ENCODE measurements around the gene TRIM44. TPM values are rescaled to one million over a fixed set of nuclear protein-coding genes. Genes with fewer than 3 reads are reported as not detected.
"Not testable (repeated sequence)": the region's sequence is repeated elsewhere in the genome, so short reads cannot be mapped to it uniquely, and the experiment has no call there.

The TRIM44 gene
- total and polyA plus RNA-seq, 2 donors (not counting 3 experiments of a cell fraction or from before 2014, with no cell fraction given): 31.7 to 72.0 TPM

DNA sequence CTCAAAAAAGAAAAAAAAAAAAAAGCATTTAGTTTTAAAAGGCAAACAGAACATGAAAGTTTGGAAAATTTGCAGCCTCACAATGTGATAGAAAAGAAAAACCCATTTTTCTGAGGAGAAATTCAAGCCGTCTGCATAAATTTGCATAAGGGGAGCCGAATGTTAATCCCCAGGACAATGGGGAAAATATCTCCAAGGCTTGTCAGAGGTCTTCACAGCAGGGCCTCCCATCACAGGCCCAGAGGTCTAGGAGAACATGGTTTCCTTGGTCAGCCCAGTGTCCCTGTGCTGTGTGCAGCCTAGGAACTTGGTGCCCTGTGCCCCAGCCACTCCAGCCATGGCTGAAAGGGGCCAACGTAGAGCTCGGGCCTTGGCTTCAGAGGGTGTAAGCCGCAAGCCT lies 109.1 kb downstream of the TRIM44 start:
- Histone ChIP-seq H3K36me3 (ENCODE audit: control insufficient read depth in 2 of 2, extremely low read depth in 1 of 2, insufficient read depth in 2 of 2, low read length in 2 of 2) (no peaks in the 10 kb centered on the region), H3K27me3 (ENCODE audit: control insufficient read depth in 2 of 2, insufficient read depth in 2 of 2, low read length in 2 of 2) (no peaks in the 10 kb centered on the region), H3K4me2 (ENCODE audit: insufficient read depth, low read length) (no peak overlapping the region), H3K27ac (ENCODE audit: insufficient read depth, low read depth, low read length) (no peak overlapping the region), H3K4me1 (ENCODE audit: control insufficient read depth, extremely low read depth, insufficient read depth, low read length) (no peaks in the 10 kb centered on the region), H3K4me3 (replicated peaks in 1 of 3; ENCODE audit: insufficient read depth in 1 of 3, low read depth in 1 of 3, low read length in 3 of 3) (no peak overlapping the region), H4K20me1 (replicated peaks; ENCODE audit: control insufficient read depth, extremely low read depth, insufficient read depth, low read length) (no peaks in the 10 kb centered on the region), H3K9me1 (replicated peaks; ENCODE audit: control insufficient read depth, extremely low read depth, insufficient read depth, low read length) (peaks cover 3% of the 10 kb centered on the region), H2AFZ (ENCODE audit: low read depth, low read length) (no peak overlapping the region), H3K79me2 (ENCODE audit: control insufficient read depth, insufficient read depth, low read length) (no peaks in the 10 kb centered on the region), H3K9ac (replicated peaks; ENCODE audit: extremely low read depth, insufficient read depth, low read length) (no peak overlapping the region), H3K9me3 (replicated peaks; ENCODE audit: control insufficient read depth, insufficient read depth, low read length) (no peaks in the 10 kb centered on the region)
- dilution Hi-C loops (cut with MboI; ENCODE audit: extremely low pct_ligation_motif_present, low sequenced_read_pairs) (no loop called here), intact Hi-C loops (cut with micrococcal nuclease) (no loop called here)
- TF ChIP-seq, protein P1, sequence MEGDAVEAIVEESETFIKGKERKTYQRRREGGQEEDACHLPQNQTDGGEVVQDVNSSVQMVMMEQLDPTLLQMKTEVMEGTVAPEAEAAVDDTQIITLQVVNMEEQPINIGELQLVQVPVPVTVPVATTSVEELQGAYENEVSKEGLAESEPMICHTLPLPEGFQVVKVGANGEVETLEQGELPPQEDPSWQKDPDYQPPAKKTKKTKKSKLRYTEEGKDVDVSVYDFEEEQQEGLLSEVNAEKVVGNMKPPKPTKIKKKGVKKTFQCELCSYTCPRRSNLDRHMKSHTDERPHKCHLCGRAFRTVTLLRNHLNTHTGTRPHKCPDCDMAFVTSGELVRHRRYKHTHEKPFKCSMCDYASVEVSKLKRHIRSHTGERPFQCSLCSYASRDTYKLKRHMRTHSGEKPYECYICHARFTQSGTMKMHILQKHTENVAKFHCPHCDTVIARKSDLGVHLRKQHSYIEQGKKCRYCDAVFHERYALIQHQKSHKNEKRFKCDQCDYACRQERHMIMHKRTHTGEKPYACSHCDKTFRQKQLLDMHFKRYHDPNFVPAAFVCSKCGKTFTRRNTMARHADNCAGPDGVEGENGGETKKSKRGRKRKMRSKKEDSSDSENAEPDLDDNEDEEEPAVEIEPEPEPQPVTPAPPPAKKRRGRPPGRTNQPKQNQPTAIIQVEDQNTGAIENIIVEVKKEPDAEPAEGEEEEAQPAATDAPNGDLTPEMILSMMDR (IDR thresholded peaks at IDR 0.05; ENCODE audit: extremely low read depth in 1 of 2, insufficient read depth in 1 of 2, low read depth in 1 of 2, low read length in 2 of 2): no peak
- TF ChIP-seq JUN (IDR thresholded peaks at IDR 0.05; ENCODE audit: borderline replicate concordance, insufficient read depth, insufficient read length, low read depth) (no peak), GATA2 (IDR thresholded peaks at IDR 0.05; ENCODE audit: insufficient read depth, insufficient read length, low read depth, low read length) (no peak), POLR2A (IDR thresholded peaks at IDR 0.05; ENCODE audit: low read depth, low read length) (no peak), POLR2AphosphoS5 (IDR thresholded peaks at IDR 0.05; ENCODE audit: insufficient read depth, low read depth, low read length) (no peak), FOS (IDR thresholded peaks at IDR 0.05; ENCODE audit: borderline replicate concordance, insufficient read depth, low read length) (no peak), EZH2 (IDR thresholded peaks at IDR 0.05; ENCODE audit: borderline replicate concordance, low read depth, low read length, severe bottlenecking) (no peak), MYC (IDR thresholded peaks at IDR 0.05; ENCODE audit: low read depth, low read length) (no peak)
- TF ChIP-seq, protein P2, sequence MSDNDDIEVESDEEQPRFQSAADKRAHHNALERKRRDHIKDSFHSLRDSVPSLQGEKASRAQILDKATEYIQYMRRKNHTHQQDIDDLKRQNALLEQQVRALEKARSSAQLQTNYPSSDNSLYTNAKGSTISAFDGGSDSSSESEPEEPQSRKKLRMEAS (IDR thresholded peaks at IDR 0.05; ENCODE audit: insufficient read depth, insufficient read length): no peak
- POLR2A ChIA-PET: no interaction called here
- FAIRE-seq (no peak), DNase-seq (ENCODE audit: low read depth, low spot score) (no peak)
- no TSS peak for BruUV-seq (replicated peaks)
- CTCF ChIA-PET: no interaction called here

DNA sequence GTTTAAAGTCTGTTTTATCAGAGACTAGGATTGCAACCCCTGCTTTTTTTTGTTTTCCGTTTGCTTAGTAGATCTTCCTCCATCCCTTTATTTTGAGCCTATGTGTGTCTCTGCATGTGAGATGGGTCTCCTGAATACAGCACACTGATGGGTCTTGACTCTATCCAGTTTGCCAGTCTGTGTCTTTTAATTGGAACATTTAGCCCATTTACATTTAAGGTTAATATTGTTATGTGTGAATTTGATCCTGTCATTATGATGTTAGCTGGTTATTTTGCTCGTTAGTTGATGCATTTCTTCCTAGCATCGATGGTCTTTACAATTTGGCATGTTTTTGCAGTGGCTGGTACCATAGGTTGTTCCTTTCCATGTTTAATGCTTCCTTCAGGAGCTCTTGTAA lies 114.7 kb downstream of the TRIM44 start:
- not testable (repeated sequence) for H3K79me2 ChIP-seq (ENCODE audit: control insufficient read depth, insufficient read depth, low read length); BruUV-seq (replicated peaks)

DNA sequence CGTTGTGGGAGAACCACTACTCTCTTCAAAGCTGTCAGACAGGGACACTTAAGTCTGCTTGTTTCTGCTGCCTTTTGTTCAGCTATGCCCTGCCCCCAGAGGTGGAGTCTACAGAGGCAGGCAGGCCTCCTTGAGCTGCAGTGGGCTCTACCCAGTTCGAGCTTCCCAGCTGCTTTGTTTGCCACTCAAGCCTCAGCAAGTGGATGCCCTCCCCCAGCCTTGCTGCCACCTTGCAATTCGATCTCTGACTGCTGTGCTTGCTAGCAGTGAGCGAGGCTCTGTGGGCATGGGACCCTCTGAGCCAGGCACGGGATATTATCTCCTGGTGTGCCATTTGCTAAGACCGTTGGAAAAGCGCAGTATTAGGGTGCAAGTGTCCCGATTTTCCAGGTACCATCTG lies 116.4 kb downstream of the TRIM44 start:
- H2AFZ ChIP-seq (ENCODE audit: low read depth, low read length); H3K4me3 ChIP-seq (replicated peaks in 1 of 3; ENCODE audit: insufficient read depth in 1 of 3, low read depth in 1 of 3, low read length in 3 of 3); H3K9me1 ChIP-seq (replicated peaks; ENCODE audit: control insufficient read depth, extremely low read depth, insufficient read depth, low read length); H3K9ac ChIP-seq (replicated peaks; ENCODE audit: extremely low read depth, insufficient read depth, low read length); dilution Hi-C loops (cut with MboI; ENCODE audit: extremely low pct_ligation_motif_present, low sequenced_read_pairs); H3K27me3 ChIP-seq (ENCODE audit: control insufficient read depth in 2 of 2, insufficient read depth in 2 of 2, low read length in 2 of 2); H3K79me2 ChIP-seq (ENCODE audit: control insufficient read depth, insufficient read depth, low read length); FAIRE-seq; H3K4me2 ChIP-seq (ENCODE audit: insufficient read depth, low read length); H4K20me1 ChIP-seq (replicated peaks; ENCODE audit: control insufficient read depth, extremely low read depth, insufficient read depth, low read length); H3K36me3 ChIP-seq (ENCODE audit: control insufficient read depth in 2 of 2, extremely low read depth in 1 of 2, insufficient read depth in 2 of 2, low read length in 2 of 2); intact Hi-C loops (cut with micrococcal nuclease); H3K27ac ChIP-seq (ENCODE audit: insufficient read depth, low read depth, low read length); H3K4me1 ChIP-seq (ENCODE audit: control insufficient read depth, extremely low read depth, insufficient read depth, low read length); DNase-seq (ENCODE audit: low read depth, low spot score); H3K9me3 ChIP-seq (replicated peaks; ENCODE audit: control insufficient read depth, insufficient read depth, low read length); POLR2A ChIA-PET; BruUV-seq (replicated peaks): not testable (repeated sequence)
- CTCF ChIA-PET: interaction anchor here (2.6 kb wide), 1 partner anchor 43 kb away, joined by 13 read pairs; no protein-coding TSS in a partner anchor

More for the DNA sequence above, 114.7 kb downstream of the TRIM44 start:
- H3K9me3 ChIP-seq (replicated peaks; ENCODE audit: control insufficient read depth, insufficient read depth, low read length); H3K9ac ChIP-seq (replicated peaks; ENCODE audit: extremely low read depth, insufficient read depth, low read length); dilution Hi-C loops (cut with MboI; ENCODE audit: extremely low pct_ligation_motif_present, low sequenced_read_pairs); H3K9me1 ChIP-seq (replicated peaks; ENCODE audit: control insufficient read depth, extremely low read depth, insufficient read depth, low read length); intact Hi-C loops (cut with micrococcal nuclease); H3K36me3 ChIP-seq (ENCODE audit: control insufficient read depth in 2 of 2, extremely low read depth in 1 of 2, insufficient read depth in 2 of 2, low read length in 2 of 2); H3K27ac ChIP-seq (ENCODE audit: insufficient read depth, low read depth, low read length); H3K4me3 ChIP-seq (replicated peaks in 1 of 3; ENCODE audit: insufficient read depth in 1 of 3, low read depth in 1 of 3, low read length in 3 of 3); H4K20me1 ChIP-seq (replicated peaks; ENCODE audit: control insufficient read depth, extremely low read depth, insufficient read depth, low read length); H2AFZ ChIP-seq (ENCODE audit: low read depth, low read length); H3K4me1 ChIP-seq (ENCODE audit: control insufficient read depth, extremely low read depth, insufficient read depth, low read length); FAIRE-seq; H3K27me3 ChIP-seq (ENCODE audit: control insufficient read depth in 2 of 2, insufficient read depth in 2 of 2, low read length in 2 of 2); POLR2A ChIA-PET; H3K4me2 ChIP-seq (ENCODE audit: insufficient read depth, low read length); DNase-seq (ENCODE audit: low read depth, low spot score): not testable (repeated sequence)
- CTCF ChIA-PET: interaction anchor here (2.6 kb wide), 1 partner anchor 45 kb away, joined by 13 read pairs; no protein-coding TSS in a partner anchor
